ENCODE results near the gene HBE1. TPM values are rescaled to one million over a fixed set of nuclear protein-coding genes. Genes with fewer than 3 reads are reported as not detected.
"Not testable (repeated sequence)": the region's sequence is repeated elsewhere in the genome, so short reads cannot be mapped to it uniquely, and the experiment has no call there.

The HBE1 gene
- total RNA-seq: 1 to 10 TPM in 1 of 6 donors, not detected in 5; 3.5 TPM
- not detected for polyA plus RNA-seq

DNA sequence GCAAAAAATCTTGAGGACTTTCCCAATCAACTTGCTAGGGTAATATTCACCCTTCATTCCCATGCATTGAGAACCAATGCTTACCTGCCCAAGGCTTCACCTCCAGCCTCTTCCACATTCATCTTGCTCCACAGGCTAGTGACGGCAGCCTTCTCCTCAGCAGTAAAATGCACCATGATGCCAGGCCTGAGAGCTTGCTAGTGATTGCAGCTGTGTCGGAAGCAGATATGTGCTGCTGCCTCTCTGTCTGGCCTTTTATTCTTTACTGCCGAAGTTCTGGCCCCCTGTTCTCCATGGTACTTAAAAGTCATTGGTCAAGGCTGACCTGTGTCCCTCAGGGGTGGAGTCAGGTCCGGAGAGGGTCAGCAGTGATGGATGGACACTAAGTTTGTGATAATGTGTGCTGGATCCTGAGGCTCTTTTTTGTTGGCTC lies at the start of gene HBE1:
Gene HBE1 (minus strand): TSS at position 231 of the 433 bp plus-strand sequence. CDS start 55 bp downstream, at position 176.
- Histone ChIP-seq H3K36me3 (no peaks in the 10 kb centered on the region), H3K9me3 (no peaks in the 10 kb centered on the region), H3K4me1 (no peaks in the 10 kb centered on the region), H3K27ac (no peak within 1 kb of the TSS), H3K27me3 (no peaks in the 10 kb centered on the region), H3K4me3 (no peak within 1 kb of the TSS)
- TF ChIP-seq, protein P1, sequence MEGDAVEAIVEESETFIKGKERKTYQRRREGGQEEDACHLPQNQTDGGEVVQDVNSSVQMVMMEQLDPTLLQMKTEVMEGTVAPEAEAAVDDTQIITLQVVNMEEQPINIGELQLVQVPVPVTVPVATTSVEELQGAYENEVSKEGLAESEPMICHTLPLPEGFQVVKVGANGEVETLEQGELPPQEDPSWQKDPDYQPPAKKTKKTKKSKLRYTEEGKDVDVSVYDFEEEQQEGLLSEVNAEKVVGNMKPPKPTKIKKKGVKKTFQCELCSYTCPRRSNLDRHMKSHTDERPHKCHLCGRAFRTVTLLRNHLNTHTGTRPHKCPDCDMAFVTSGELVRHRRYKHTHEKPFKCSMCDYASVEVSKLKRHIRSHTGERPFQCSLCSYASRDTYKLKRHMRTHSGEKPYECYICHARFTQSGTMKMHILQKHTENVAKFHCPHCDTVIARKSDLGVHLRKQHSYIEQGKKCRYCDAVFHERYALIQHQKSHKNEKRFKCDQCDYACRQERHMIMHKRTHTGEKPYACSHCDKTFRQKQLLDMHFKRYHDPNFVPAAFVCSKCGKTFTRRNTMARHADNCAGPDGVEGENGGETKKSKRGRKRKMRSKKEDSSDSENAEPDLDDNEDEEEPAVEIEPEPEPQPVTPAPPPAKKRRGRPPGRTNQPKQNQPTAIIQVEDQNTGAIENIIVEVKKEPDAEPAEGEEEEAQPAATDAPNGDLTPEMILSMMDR (IDR thresholded peaks at IDR 0.05): no peak
- ATAC-seq (no peak), DNase-seq (no peak), FAIRE-seq (no peak)
- WGBS, 2 donors: 59 to 60% methylated on average over 4 of the region's 4 CpGs
- intact Hi-C loops (cut with DNase I): no loop called here

DNA sequence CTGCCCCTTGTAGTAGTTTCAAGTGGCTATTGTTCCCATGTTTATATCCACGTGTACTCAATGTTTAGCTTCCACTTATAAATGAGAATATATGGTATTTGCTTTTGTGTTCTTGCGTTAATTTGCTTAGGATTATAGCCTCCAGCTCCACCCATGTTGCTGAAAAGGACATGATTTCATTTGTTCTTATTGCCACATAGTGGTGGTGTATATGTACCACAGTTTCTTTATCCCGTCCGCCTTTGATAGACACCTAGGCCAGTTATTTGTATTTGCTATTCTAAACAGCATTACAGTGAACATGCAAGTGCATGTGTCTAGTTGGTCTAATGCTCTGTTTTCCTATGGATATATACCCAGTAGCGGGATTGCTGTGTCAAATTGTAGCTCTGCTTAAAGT lies 47.5 kb upstream of the HBE1 start:
- 55 to 67% methylated on average over 5 of the region's 5 CpGs for WGBS, 2 donors
- peaks cover 0 to 7% (median 0%) of the 10 kb centered on the region in 4 donors for H3K27me3 ChIP-seq

DNA sequence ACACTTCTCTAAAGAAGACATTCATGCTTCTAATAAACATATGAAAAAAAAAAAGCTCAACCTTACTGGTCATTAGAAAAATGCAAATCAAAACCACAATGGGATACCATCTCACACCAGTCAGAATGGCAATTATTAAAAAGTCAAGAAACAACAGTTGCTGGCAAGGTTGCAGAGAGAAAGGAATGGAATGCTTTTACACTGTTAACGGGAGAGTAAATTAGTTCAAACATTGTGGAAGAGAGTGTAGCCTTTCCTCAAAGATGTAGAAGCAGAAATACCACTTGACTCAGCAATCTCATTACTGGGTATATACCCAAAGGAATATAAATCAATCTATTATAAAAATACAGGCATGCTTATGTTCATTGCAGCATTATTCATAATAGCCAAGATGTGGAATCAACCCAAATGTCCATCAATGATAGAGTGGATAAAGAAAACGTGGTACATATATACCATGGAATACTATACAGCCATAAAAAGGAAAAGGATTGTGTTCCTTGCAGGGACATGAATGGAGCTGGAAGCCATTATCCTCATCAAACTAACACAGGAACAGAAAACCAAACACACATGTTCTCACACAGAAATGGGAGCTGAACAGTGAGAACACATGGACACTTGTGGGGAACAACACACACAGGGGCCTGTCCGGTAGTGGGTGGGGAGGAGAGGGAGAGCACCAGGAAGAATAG lies 43.7 kb upstream of the HBE1 start:
- intact Hi-C loops (cut with DNase I); H3K36me3 ChIP-seq; H3K9me3 ChIP-seq; ATAC-seq; H3K4me1 ChIP-seq; H3K4me3 ChIP-seq; H3K27ac ChIP-seq; DNase-seq; FAIRE-seq; H3K27me3 ChIP-seq: not testable (repeated sequence)
- WGBS, 2 donors: 56 to 68% methylated on average over 3 of the region's 3 CpGs

More for the DNA sequence above, 47.5 kb upstream of the HBE1 start:
- Histone ChIP-seq H3K4me3 (no peak overlapping the region), H3K27ac (no peak overlapping the region), H3K36me3 (no peaks in the 10 kb centered on the region), H3K9me3 (no peaks in the 10 kb centered on the region), H3K4me1 (no peaks in the 10 kb centered on the region)
- intact Hi-C loops (cut with DNase I): no loop called here
- DNase-seq: no peak
- FAIRE-seq: no peak
- TF ChIP-seq, protein P1 (IDR thresholded peaks at IDR 0.05): no peak
- ATAC-seq: no peak

DNA sequence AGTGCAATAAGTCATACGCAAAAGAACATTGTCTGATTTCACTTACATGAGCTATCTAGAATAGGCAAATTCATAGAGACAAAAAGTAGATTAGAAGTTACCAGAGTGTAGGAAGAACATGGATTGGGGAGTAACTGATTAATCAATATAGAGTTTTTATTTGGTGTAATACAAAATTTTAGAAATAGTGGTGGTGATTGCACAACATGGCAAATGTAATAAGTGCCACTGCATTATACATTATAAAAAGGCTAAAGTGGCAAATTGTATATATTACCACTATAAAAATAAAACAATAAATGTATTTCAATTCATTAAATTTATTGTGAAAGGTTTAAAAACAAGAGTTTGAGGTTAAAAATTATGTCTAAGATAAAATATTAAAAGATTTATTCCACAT lies 40.7 kb upstream of the HBE1 start:
- 89 to 96% methylated on average over 1 of the region's 1 CpG for WGBS, 2 donors

DNA sequence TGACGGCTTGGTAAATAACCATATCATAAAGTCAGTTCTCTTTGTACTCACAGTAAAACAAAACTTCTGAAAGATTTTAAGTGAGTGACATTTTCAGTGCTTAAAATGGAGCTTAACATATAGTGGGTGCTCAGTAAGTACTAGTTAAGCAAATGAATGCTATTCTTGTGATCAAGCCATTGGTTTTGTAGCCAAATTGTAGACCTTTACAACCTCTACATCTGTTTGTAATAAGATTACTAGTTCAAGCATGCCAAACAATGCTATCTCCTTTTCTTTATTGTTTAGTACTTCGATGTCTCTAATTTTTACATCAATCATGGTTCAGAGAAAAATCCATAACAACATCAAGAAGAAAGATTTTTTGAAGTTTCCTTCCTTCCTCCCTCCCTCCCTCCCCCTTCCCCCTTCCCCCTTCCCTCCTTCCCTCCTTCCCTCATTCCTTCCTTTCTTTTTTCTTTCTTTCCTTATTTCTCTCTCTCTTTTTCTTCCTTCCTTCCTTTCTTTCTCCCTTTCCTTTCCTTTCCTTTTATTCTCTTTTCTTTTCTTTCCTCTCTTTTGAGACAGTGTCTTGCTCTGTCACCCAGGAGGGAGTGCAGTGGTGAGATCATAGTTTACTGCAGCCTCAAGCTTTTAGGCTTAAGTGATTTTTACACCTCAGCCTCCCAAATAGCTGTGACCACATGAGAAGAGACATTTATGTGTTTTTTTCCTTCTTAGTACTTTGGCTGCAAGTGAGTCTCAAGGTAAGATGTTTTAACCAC lies 37.7 kb upstream of the HBE1 start:
- 48 to 57% methylated on average over 2 of the region's 2 CpGs for WGBS, 2 donors
- TF ChIP-seq, protein P1 (IDR thresholded peaks at IDR 0.05): no peak
- intact Hi-C loops (cut with DNase I): no loop called here

More for the DNA sequence above, 40.7 kb upstream of the HBE1 start:
- ATAC-seq (no peak), DNase-seq (no peak), FAIRE-seq (no peak)
- intact Hi-C loops (cut with DNase I): no loop called here
- Histone ChIP-seq H3K36me3 (no peaks in the 10 kb centered on the region), H3K9me3 (no peaks in the 10 kb centered on the region), H3K27me3 (no peaks in the 10 kb centered on the region), H3K4me1 (no peaks in the 10 kb centered on the region), H3K27ac (no peak overlapping the region), H3K4me3 (no peak overlapping the region)
- TF ChIP-seq, protein P1 (IDR thresholded peaks at IDR 0.05): no peak

More for the DNA sequence above, 37.7 kb upstream of the HBE1 start:
- DNase-seq (no peak), ATAC-seq (no peak), FAIRE-seq (no peak)
- H3K27me3 ChIP-seq: no peaks in the 10 kb centered on the region
- no peaks in the 10 kb centered on the region for H3K4me1 ChIP-seq
- no peaks in the 10 kb centered on the region for H3K9me3 ChIP-seq
- no peak overlapping the region for H3K4me3 ChIP-seq
- no peak overlapping the region for H3K27ac ChIP-seq
- no peaks in the 10 kb centered on the region for H3K36me3 ChIP-seq
